Measurements from ENCODE around the gene KDM7A.

DNA sequence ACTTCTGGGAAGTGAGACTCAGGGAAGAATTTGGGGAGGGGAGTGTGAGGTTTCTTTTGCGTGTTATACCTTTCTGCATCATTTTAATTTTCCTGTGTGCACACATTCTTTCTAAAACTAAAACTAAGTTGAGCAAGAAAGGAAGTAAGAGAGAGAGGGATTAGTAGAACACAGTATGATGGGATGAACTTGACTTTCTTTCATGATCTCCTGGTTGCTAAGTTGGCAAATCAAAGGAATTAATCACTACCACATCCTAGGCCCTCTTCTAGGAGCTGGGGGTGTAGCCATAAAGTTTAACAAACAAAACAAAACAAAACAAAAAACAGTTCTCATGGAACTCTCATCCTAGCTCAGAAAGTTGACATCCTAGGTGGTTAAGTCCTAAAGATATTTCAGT, 19.1 kb upstream of the KDM7A start:
- TF ChIP-seq, protein P1, sequence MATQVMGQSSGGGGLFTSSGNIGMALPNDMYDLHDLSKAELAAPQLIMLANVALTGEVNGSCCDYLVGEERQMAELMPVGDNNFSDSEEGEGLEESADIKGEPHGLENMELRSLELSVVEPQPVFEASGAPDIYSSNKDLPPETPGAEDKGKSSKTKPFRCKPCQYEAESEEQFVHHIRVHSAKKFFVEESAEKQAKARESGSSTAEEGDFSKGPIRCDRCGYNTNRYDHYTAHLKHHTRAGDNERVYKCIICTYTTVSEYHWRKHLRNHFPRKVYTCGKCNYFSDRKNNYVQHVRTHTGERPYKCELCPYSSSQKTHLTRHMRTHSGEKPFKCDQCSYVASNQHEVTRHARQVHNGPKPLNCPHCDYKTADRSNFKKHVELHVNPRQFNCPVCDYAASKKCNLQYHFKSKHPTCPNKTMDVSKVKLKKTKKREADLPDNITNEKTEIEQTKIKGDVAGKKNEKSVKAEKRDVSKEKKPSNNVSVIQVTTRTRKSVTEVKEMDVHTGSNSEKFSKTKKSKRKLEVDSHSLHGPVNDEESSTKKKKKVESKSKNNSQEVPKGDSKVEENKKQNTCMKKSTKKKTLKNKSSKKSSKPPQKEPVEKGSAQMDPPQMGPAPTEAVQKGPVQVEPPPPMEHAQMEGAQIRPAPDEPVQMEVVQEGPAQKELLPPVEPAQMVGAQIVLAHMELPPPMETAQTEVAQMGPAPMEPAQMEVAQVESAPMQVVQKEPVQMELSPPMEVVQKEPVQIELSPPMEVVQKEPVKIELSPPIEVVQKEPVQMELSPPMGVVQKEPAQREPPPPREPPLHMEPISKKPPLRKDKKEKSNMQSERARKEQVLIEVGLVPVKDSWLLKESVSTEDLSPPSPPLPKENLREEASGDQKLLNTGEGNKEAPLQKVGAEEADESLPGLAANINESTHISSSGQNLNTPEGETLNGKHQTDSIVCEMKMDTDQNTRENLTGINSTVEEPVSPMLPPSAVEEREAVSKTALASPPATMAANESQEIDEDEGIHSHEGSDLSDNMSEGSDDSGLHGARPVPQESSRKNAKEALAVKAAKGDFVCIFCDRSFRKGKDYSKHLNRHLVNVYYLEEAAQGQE (IDR thresholded peaks at IDR 0.05; ENCODE audit: insufficient replicate concordance, low read depth): no peak
- TF ChIP-seq SPI1 (IDR thresholded peaks at IDR 0.05; ENCODE audit: borderline replicate concordance, low read depth) (no peak), POLR2AphosphoS5 (IDR thresholded peaks at IDR 0.05; ENCODE audit: low read depth) (no peak)
- TF ChIP-seq, protein P2, sequence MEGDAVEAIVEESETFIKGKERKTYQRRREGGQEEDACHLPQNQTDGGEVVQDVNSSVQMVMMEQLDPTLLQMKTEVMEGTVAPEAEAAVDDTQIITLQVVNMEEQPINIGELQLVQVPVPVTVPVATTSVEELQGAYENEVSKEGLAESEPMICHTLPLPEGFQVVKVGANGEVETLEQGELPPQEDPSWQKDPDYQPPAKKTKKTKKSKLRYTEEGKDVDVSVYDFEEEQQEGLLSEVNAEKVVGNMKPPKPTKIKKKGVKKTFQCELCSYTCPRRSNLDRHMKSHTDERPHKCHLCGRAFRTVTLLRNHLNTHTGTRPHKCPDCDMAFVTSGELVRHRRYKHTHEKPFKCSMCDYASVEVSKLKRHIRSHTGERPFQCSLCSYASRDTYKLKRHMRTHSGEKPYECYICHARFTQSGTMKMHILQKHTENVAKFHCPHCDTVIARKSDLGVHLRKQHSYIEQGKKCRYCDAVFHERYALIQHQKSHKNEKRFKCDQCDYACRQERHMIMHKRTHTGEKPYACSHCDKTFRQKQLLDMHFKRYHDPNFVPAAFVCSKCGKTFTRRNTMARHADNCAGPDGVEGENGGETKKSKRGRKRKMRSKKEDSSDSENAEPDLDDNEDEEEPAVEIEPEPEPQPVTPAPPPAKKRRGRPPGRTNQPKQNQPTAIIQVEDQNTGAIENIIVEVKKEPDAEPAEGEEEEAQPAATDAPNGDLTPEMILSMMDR (IDR thresholded peaks at IDR 0.05; ENCODE audit: insufficient read depth, low read length): no peak
